SU-DHL-6 (cell line): Measurements from ENCODE around the gene TMEM115.

Experiments
- H2AFZ ChIP-seq: fragments of 200-600 bp; sonication (generic); 2 replicates; pipeline ENCODE4 v1.6.1; 2014; ENCODE audit warnings: low read depth, mild to moderate bottlenecking, moderate library complexity, mixed read lengths, antibody characterized with exemption, low read length; ENCODE audit not compliant: severe bottlenecking
- H3F3A ChIP-seq: fragments of 200-600 bp; shearing (Covaris generic); 2 replicates; pipeline ENCODE4 v1.6.0; 2016; ENCODE audit warnings: antibody characterized with exemption, mild to moderate bottlenecking; ENCODE audit not compliant: insufficient read depth
- H3K27ac ChIP-seq: fragments of 200-600 bp; sonication (generic); 2 replicates; pipeline ENCODE4 v1.5.1; 2016; ENCODE audit warnings: low read depth, mild to moderate bottlenecking, low read length, moderate library complexity, mixed read lengths
- H3K27me3 ChIP-seq: fragments of 200-600 bp; sonication (generic), shearing (Covaris generic); 2 replicates; pipeline ENCODE4 v1.6.0; 2014; ENCODE audit warnings: mild to moderate bottlenecking, low read length
- H3K36me3 ChIP-seq: fragments of 200-600 bp; sonication (generic); 2 replicates; pipeline ENCODE4 v1.6.1; 2014; ENCODE audit warnings: mild to moderate bottlenecking, low read length, mixed read lengths
- H3K4me2 ChIP-seq: fragments of 300-600, 200-600 bp; shearing (Covaris generic), sonication (generic); 2 replicates; pipeline ENCODE4 v1.6.0; 2014; ENCODE audit warnings: low read length, low read depth, mild to moderate bottlenecking; ENCODE audit not compliant: poor library complexity, severe bottlenecking
- H3K4me3 ChIP-seq: fragments of 200-600 bp; sonication (generic); 2 replicates; pipeline ENCODE4 v1.5.1; 2014; ENCODE audit warnings: antibody characterized with exemption, low read length, mild to moderate bottlenecking, mixed read lengths; ENCODE audit not compliant: insufficient read depth, poor library complexity, severe bottlenecking
- H3K79me2 ChIP-seq: fragments of 200-600 bp; sonication (generic); 2 replicates; pipeline ENCODE4 v1.6.1; 2014; ENCODE audit warnings: mild to moderate bottlenecking, low read length, moderate library complexity; ENCODE audit not compliant: insufficient read depth
- H3K9ac ChIP-seq: fragments of 200-600 bp; sonication (generic); 2 replicates; pipeline ENCODE4 v1.7.0; 2014; ENCODE audit warnings: mild to moderate bottlenecking, low read length
- H3K9me2 ChIP-seq: fragments of 200-600 bp; sonication (generic); replicated peaks from 2 replicates; pipeline ENCODE4 v1.6.1; 2014; ENCODE audit warnings: low read length; ENCODE audit not compliant: insufficient read depth
- H3K9me3 ChIP-seq: fragments of 200-600 bp; sonication (generic); 2 replicates; pipeline ENCODE4 v1.6.1; 2014; ENCODE audit warnings: low read length, mixed read lengths; ENCODE audit not compliant: insufficient read depth
- H4K20me1 ChIP-seq: fragments of 200-600 bp; sonication (generic); 2 replicates; pipeline ENCODE4 v1.6.1; 2014; ENCODE audit warnings: low read depth, mild to moderate bottlenecking, antibody characterized with exemption, low read length, moderate library complexity, mixed read lengths
- EZH2phosphoT487 ChIP-seq: fragments of 200-600 bp; sonication (generic), shearing (Covaris generic); conservative IDR thresholded peaks from 2 replicates; pipeline ENCODE4 v1.6.1; 2018; ENCODE audit warnings: mild to moderate bottlenecking, antibody characterized with exemption, low read length, moderate library complexity, mixed read lengths
- TF ChIP-seq, protein P1 (sequence below): fragments of 200-600 bp; sonication (generic); IDR thresholded peaks from one replicate; pipeline ENCODE4 v1.5.1; 2017; ENCODE audit warnings: antibody characterized with exemption, mild to moderate bottlenecking, low read length, moderate library complexity; ENCODE audit not compliant: insufficient read depth, poor library complexity, severe bottlenecking

Gene TMEM115, protein sequence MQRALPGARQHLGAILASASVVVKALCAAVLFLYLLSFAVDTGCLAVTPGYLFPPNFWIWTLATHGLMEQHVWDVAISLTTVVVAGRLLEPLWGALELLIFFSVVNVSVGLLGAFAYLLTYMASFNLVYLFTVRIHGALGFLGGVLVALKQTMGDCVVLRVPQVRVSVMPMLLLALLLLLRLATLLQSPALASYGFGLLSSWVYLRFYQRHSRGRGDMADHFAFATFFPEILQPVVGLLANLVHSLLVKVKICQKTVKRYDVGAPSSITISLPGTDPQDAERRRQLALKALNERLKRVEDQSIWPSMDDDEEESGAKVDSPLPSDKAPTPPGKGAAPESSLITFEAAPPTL

DNA sequence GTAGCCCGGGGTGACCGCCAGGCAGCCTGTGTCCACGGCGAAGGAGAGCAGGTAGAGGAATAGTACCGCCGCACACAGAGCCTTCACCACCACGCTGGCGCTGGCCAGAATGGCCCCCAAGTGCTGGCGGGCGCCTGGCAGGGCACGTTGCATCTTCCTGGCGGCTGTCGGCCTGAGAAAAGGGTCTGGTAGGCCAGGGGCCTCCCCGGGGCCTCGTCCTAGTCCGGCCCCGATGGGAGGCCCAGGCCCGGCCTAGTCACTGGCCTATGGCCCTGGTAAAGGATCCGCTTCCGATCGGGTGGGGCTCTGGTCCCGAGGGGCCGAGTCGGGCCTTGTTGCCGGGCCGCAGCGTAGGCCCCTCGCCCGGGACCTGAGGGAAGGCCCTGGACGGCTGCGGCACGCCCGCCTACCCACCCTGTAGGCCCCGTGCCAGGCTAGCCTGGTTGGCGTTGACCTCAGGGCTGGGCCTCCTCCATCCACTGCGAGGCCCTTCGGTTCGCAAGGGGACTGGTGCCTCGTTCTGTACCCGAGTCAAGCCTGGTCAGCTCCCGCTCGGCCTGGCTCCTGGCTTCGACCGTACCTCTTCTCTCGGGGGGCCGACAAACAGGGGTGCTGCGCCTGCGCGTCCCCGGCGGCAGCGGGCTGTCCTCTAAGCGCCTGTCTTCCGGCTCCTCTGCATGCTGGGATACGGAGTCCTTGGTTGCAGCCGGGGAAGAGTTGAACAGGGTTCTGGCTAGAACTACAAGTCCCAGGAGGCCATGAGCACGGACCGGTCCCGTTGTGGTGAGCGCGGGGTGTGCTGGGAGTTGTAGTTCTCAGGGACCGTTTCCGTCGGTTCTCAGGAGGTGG lies at the start of gene TMEM115:
TMEM115 (minus strand) TSS at position 611 of the 849 bp plus-strand sequence; CDS start at position 153, 458 bp downstream.
- Histone ChIP-seq H3K4me2 (peak within 1 kb of the TSS; percentile 74), H3K36me3 (no peaks in the 10 kb centered on the region), H3K27ac (peak within 1 kb of the TSS; percentile 19; the same call in 1 of the 2 replicates)

DNA sequence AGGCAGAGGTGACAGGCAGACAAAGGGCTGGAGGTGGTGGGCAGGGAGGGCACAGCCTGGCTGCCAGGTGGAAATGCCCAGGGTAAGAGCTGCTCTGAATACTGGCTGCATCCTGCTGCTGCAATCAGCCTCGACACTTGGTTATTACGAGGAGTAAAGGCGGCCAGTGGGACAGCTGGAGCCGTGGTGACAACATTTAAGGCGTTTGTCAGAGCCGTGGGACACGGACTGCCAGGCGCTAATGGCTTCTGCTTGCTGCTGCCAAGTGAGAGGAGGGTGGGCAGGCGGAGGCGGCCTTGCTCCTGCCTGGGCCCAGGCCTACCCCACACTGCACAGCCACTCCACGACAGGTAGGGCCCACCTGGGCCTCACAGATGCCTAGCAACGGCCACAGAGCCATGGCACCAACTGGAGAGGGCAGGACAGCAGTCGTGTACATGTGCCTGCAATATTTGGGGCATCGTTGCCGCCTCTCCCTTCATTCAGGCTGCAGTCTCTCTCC lies 49.2 kb upstream of the TMEM115 start:
- no peak for TF ChIP-seq EZH2phosphoT487
- TF ChIP-seq, protein P1, sequence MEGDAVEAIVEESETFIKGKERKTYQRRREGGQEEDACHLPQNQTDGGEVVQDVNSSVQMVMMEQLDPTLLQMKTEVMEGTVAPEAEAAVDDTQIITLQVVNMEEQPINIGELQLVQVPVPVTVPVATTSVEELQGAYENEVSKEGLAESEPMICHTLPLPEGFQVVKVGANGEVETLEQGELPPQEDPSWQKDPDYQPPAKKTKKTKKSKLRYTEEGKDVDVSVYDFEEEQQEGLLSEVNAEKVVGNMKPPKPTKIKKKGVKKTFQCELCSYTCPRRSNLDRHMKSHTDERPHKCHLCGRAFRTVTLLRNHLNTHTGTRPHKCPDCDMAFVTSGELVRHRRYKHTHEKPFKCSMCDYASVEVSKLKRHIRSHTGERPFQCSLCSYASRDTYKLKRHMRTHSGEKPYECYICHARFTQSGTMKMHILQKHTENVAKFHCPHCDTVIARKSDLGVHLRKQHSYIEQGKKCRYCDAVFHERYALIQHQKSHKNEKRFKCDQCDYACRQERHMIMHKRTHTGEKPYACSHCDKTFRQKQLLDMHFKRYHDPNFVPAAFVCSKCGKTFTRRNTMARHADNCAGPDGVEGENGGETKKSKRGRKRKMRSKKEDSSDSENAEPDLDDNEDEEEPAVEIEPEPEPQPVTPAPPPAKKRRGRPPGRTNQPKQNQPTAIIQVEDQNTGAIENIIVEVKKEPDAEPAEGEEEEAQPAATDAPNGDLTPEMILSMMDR, result no peak
- Histone ChIP-seq H3K36me3 (no peaks in the 10 kb centered on the region), H3K79me2 (no peaks in the 10 kb centered on the region), H3K4me3 (no peak overlapping the region), H3K9me2 (no peaks in the 10 kb centered on the region), H3K27me3 (0 out of 2 replicates have a peak, but pooled peaks cover 3% of the 10 kb centered on the region), H3F3A (no peaks in the 10 kb centered on the region), H3K27ac (no peak overlapping the region), H3K9me3 (no peaks in the 10 kb centered on the region), H3K4me2 (no peak overlapping the region), H3K9ac (no peak overlapping the region), H2AFZ (no peak overlapping the region), H4K20me1 (no peaks in the 10 kb centered on the region)

More for the DNA sequence above, at the start of gene TMEM115:
- Histone ChIP-seq H3K9me3 (no peaks in the 10 kb centered on the region), H4K20me1 (no peaks in the 10 kb centered on the region), H3F3A (no peaks in the 10 kb centered on the region), H3K9ac (peak within 1 kb of the TSS; percentile 79), H3K27me3 (no peaks in the 10 kb centered on the region), H3K4me3 (peak within 1 kb of the TSS; percentile 68), H2AFZ (peak within 1 kb of the TSS; percentile 92), H3K9me2 (no peaks in the 10 kb centered on the region), H3K79me2 (peaks cover 29% of the 10 kb centered on the region)
- no peak for TF ChIP-seq EZH2phosphoT487
- TF ChIP-seq, protein P1, result no peak

DNA sequence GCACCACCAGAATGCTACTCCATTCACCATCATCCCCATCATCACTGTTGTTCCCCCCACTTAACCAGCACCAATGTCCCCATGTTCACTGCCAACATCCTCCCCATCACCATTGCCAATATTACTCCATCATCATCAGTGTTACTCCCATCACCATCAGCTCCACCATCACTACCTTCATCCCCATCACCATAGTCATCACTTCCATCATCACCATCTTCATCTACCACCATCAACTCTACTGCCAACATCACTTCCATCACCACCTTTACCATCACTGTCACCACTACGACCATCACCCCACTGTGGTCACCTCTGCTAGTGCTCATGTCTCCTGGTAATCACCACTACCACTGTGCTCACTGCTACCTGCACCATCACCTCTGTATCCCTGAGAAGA lies 47.2 kb upstream of the TMEM115 start:
- TF ChIP-seq, protein P1, result no peak
- TF ChIP-seq EZH2phosphoT487, result no peak
- H2AFZ ChIP-seq, result no peak overlapping the region
- no peaks in the 10 kb centered on the region for H3K9me3 ChIP-seq
- H4K20me1 ChIP-seq, result no peaks in the 10 kb centered on the region
- H3K4me3 ChIP-seq, result no peak overlapping the region
- H3K36me3 ChIP-seq, result no peaks in the 10 kb centered on the region
- no peaks in the 10 kb centered on the region for H3F3A ChIP-seq
- no peaks in the 10 kb centered on the region for H3K79me2 ChIP-seq
- no peak overlapping the region for H3K9ac ChIP-seq
- H3K27me3 ChIP-seq, result 0 out of 2 replicates have a peak, but pooled peaks cover 3% of the 10 kb centered on the region
- H3K9me2 ChIP-seq, result no peaks in the 10 kb centered on the region
- no peak overlapping the region for H3K27ac ChIP-seq
- H3K4me2 ChIP-seq, result no peak overlapping the region
